OCI-M2 (cell line): ENCODE results near the gene CAMK2D.

ENCODE experiments used
- DNase-seq: peaks from one replicate; lab custom pipeline; 2025; ENCODE audit not compliant: unreplicated experiment; lab: John Stamatoyannopoulos, UW

The CAMK2D gene

GRCh38 chr4:113575401-113575800 lies 186.1 kb downstream of the CAMK2D start:
- DNase-seq: no peak

- no peak for DNase-seq
These were observed 186.9 kb downstream of the CAMK2D start for GRCh38 chr4:113574636-113575103.

- no peak for DNase-seq
These were observed 188.9 kb downstream of the CAMK2D start for GRCh38 chr4:113572620-113573019.

DNA sequence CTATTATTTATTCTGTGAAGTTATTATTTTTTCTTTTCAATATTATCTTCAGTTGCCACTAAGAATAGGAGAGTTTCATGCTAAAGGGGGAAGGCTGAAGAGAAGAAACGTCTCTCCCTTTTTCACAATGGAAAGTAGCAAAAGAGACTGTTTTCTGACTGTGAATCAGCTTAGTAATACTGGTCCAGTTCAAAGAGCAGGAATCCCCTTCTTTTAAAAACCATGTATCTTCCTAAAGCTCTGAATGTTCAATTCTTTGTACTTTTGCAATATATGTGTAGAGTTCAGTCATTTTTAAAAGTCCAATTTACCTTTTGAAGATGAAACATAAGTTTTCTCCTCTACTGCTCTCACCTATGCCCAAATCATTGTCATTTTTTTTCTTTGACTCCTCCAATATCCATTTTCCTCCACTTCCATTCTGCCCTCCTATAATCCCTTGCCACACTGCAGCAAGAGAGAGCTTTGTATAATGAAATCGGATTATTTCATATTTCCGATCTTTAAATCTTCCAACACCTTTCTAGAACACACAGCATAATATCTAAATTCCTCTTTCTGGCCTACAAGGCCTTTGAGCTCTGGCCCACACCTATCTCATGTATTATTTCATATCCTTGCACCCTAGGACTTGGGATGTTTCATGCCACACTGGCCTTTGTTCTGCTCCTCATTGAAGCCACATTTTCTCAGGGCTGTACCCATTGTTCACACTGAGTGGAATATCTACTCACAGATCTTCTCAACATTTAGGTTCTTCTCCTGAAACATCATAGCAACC lies 195.3 kb downstream of the CAMK2D start:
- DNase-seq: no peak

DNA sequence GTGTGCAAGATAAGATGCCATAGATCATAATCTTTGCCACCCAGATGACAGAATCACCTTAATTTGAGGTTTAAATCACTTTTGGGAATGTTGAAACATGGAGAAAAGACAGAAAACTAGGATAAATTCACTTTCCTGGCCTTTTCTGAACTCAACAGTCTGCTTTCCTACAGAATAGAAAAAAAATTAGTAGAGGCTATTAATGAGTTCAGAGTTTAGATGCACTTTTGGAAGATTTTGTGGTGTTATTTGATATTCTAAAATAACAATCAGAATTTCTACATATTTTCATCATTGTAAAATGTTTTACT lies 195.9 kb downstream of the CAMK2D start:
- DNase-seq: no peak

DNA sequence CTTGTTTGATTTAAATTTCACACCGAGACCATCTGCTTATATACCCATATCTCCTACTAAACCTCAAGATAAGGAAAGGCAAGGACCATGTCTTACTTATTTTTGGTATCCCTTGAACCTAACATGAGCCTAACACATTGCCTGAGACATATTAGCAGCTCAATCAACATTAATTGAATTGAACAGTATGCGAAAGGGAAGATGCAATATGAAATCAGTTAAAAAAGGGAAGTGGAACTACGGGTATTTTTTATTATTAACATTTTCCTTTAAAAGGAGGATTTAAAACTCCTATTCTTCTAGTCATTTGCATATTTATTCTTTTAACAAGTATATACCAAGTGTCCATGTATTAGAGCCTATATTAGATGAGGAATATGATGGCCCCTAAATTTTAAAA lies 197.0 kb downstream of the CAMK2D start:
- DNase-seq: no peak

- no peak for DNase-seq
These were observed 197.7 kb downstream of the CAMK2D start for GRCh38 chr4:113563691-113564378.

DNA sequence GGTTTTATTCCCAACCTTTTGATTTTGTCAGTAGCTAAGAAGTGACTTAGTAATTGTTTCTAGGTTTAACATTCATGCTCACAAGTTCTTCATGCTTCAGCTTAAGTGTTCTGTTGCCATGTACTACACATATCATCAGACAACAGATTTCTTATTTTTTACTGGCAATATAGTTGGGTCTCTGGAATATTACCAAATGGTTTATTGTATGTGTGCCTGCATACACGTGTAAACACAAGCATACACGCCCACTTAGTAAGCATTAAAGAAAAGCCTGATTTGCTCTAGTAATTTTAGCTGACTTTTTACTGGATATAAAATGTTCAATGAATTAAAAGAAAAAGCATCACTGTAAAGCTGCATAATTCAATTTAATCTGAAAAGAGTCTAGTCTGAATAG lies 199.8 kb downstream of the CAMK2D start:
- no peak for DNase-seq

DNA sequence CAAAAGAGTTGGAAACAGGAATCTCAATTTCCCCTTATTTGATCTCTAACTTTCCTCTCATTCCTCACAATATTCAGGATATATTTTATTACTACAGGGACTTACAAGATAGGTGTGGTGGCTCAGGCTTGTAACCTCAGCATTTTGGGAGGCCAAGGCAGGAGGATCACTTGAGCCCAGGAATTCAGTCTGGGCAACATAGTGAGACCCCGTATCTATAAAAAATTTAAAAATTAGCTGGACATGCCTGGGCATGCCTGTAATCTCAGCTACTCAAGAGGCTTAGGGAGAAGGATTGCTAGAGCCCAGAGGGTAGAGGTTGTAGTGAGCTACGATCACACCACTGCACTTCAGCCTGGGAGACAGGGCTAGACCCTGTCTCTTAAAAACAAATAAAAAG lies 200.4 kb downstream of the CAMK2D start:
- DNase-seq: no peak

GRCh38 chr4:113560579-113560978 lies 201.0 kb downstream of the CAMK2D start:
- no peak for DNase-seq

GRCh38 chr4:113559947-113560346 lies 201.6 kb downstream of the CAMK2D start:
- DNase-seq: no peak

DNA sequence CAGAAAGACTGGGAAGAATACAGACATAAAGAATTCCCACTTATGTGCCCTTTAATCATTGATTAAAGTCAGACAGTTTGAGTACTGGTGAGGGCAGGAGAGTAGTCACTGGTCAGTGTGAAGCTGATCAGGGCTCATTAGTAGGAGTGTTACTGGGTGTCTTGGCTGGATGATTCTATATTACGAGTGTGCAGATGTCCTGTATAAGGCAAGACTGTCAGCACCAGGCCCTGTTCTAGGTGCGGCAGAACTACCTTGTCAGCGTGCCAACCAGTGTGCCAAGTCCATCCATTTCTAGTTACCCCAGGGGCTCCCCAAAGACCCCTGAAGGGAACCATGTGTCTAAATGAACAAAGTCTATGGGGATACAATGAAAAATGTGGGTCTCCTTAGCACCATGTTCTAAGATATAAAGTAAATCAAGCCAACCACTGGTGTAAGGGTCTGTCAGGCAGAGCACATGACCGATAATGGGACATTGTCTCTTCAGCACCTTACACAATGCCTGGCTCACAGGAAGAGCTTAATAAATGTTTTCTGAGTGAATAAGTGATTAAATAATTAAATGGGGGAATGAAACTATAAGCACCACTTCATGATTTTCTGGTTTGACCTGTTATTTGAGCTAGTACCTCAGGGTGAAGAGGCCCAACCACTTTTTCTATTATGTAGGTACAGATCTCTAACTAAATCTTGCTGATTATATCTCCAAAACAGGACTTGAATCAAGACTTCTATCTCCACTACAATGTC lies 205.0 kb downstream of the CAMK2D start:
- DNase-seq: no peak

DNA sequence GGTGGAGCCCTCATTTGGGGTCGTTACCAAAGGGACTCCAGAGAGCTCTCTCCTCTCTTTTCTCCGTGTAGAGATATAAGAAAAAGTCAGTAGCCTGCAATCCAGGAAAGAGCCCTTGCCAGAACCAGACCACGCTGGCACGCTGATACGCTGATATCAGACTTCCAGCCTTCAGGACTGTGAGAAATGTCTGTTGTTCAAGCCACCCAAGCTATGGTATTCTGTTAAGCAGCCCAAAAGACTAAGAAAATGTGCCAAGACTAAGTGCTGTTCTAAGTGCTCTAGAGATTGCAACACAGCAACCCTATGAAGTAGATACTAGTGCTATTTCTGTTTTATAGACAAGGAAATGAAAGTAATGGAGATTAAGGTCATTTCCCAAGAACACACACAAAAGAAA lies 205.7 kb downstream of the CAMK2D start:
- no peak for DNase-seq

- DNase-seq: no peak
These were observed 208.5 kb downstream of the CAMK2D start for GRCh38 chr4:113553082-113553481.

DNA sequence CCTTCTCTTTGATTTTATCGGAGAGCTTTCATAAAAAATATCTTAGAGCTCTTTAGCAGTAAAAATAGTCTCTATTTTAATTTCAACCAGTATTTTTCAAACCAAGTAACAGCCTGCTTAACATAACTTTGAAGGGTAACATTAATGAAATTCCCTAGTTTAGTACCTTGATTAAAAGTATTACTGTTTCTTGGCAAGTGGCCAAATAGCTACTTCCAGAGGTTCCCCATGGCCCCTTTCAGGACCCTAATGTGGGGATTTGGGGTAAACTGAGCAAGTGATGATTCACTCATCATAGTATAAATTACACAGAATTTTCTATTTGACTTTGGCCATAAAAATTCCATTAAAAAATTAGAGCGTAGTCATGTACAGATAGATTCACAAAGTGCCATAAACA lies 211.0 kb downstream of the CAMK2D start:
- DNase-seq: no peak

DNA sequence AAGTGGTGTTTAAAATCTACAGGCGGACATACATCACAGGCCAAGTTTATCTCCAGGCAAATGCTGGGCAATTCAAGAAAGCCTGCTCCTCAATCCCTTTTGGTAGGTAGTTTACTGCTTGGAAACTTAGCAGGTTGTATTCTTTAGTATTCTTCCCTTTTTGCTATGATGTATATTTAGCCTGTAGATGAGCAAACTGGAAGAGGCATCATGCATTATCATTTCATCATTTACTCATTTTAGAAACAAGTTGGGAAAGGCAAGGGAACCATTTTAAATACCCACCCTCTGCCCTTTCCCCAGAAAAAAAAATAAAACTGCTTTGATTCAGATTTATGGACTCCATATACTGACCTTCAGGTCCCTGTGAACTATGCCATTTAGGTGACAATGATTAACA lies 213.2 kb downstream of the CAMK2D start:
- no peak for DNase-seq

DNA sequence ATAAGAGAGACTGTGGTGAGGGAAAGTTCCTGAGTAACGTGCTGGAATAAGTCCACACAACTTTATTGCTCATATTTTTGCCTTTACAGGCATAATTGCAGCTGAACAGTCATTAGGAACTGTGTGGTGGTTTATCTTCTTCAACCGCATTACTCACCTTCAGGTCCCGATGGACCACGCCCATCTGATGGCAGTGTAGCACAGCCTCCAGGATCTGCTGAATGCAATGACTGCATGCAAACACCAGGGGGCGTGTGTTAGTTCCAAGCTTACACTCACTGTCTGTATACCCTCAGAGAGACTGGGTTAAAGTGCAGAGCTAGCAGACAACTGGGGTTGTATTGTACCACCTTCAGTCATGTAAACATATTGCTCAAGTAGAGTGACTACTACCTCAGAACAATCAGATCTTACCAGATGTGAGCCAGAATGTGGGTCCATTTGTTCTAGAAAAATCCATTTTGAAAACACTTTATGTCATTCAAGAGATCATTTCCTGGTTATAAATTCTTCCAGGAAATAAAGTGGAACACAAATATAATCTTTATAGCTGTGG lies 214.0 kb downstream of the CAMK2D start:
- DNase-seq: peak; percentile 28

- no peak for DNase-seq
These were observed 219.6 kb downstream of the CAMK2D start for GRCh38 chr4:113541933-113542332.

GRCh38 chr4:113540859-113541258 lies 220.7 kb downstream of the CAMK2D start:
- DNase-seq: no peak

GRCh38 chr4:113539408-113539807 lies 222.1 kb downstream of the CAMK2D start:
- no peak for DNase-seq

- DNase-seq: no peak
These were observed 223.9 kb downstream of the CAMK2D start for GRCh38 chr4:113537628-113538027.

DNA sequence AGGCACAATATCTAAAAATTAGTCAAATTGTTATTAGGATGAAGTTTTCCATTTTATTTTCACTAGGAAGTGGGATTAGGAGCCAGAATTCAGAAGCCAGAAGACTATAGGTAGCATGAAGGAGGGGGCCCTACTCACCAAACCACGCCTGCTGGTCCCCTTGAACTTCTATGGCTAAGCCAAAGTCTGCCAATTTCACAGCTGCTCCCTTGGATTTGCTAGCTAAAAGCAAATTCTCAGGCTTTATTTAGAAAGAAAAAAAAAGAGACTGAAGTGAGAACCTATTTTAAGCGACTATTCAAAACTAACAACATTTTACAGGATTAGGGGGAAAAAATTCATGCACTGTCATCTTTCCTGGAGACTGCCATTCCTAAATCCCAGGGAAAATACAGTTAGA lies 224.3 kb downstream of the CAMK2D start:
- no peak for DNase-seq
